Activated gamma-delta T cell treated with Interleukin-2 at 50 U/mL for 16 hours (primary cell): ENCODE results near the gene PCDHB10.
"Not testable (repeated sequence)": the region's sequence is repeated elsewhere in the genome, so short reads cannot be mapped to it uniquely, and the experiment has no call there.

Experiments
- DNase-seq: peaks from one replicate; pipeline ENCODE4 v3.0.0-alpha.2; 2020

The PCDHB10 gene

DNA sequence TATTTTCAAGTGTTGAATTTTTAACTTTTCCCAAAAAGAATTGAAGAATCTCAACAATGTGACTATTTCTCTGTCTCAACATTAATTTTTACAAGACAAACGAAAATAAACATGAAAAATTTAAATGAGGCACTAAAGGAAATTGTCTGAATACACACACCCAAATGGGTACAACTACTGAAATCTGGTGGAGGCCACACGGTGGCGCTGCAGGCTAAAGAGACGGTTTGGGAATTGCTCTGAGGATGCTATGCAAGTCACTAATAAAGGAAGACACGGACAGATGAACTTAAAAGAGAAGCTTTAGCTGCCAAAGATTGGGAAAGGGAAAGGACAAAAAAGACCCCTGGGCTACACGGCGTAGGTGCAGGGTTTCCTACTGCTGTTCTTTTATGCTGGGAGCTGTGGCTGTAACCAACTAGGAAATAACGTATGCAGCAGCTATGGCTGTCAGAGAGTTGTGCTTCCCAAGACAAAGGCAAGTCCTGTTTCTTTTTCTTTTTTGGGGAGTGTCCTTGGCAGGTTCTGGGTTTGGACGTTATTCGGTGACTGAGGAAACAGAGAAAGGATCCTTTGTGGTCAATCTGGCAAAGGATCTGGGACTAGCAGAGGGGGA is at the start of gene PCDHB10:
Gene PCDHB10 (plus strand): TSS at position 244 of the 616 bp plus-strand sequence. CDS start 200 bp downstream, at position 444.
- no peak for DNase-seq

DNA sequence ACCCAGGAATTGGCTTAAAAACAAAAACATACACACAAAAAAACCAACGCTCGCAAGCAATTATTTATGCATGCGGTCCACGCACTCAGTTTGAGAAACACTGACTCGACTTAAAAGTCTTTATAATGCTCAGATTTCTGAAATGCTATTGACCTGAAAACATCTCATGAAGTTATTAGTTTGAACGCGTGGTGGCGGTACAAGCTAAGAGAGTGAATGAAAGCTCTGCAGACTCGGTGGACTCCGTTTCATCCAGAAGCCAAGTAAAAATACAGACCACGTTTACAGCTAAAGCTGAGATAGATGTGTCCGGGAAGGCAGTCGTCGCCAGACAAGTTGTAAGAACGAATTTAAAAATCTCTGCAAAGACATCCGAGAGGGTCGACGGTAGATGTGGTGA is 42.3 kb upstream of the PCDHB10 start, which contains the start of gene PCDHB6:
Gene PCDHB6 (plus strand): TSS at position 246 of the 400 bp plus-strand sequence. CDS start 201 bp downstream, outside the sequence.
- no peak for DNase-seq

DNA sequence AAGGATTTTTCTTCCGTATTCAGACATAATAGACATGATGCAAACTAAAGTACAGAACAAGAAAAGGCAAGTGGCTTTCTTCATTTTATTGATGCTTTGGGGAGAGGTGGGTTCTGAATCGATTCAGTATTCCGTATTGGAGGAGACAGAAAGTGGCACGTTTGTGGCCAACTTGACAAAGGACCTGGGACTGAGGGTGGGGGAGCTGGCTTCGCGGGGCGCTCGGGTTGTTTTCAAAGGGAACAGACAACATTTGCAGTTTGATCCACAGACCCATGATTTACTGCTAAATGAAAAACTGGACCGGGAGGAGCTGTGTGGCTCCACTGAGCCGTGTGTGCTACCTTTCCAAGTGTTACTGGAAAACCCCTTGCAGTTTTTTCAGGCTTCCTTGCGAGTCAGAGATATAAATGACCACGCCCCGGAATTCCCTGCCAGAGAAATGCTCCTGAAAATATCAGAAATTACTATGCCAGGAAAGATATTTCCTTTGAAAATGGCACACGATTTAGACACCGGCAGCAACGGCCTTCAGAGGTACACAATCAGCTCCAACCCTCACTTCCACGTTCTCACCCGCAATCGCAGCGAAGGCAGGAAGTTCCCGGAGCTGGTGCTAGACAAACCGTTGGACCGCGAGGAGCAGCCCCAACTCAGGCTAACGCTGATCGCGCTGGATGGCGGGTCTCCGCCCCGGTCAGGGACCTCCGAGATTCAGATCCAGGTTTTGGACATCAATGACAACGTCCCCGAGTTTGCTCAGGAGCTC is 41.7 kb upstream of the PCDHB10 start:
- no peak for DNase-seq

DNA sequence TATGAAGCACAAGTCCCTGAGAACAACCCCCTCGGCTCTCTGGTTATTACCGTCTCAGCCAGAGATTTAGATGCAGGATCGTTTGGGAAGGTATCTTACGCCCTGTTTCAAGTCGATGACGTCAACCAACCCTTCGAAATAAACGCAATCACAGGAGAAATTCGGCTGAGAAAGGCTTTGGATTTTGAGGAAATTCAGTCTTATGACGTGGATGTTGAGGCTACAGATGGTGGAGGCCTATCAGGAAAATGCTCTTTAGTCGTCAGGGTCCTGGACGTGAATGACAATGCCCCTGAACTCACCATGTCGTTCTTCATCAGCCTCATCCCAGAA is 41.2 kb upstream of the PCDHB10 start:
- no peak for DNase-seq

DNA sequence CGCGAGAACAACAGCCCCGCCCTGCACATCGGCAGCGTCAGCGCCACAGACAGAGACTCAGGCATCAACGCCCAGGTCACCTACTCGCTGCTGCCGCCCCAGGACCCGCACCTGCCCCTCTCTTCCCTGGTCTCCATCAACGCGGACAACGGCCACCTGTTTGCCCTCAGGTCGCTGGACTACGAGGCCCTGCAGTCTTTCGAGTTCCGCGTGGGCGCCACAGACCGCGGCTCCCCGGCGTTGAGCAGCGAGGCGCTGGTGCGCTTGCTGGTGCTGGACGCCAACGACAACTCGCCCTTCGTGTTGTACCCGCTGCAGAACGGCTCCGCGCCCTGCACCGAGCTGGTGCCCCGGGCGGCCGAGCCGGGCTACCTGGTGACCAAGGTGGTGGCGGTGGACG is 40.5 kb upstream of the PCDHB10 start:
- not testable (repeated sequence) for DNase-seq

DNA sequence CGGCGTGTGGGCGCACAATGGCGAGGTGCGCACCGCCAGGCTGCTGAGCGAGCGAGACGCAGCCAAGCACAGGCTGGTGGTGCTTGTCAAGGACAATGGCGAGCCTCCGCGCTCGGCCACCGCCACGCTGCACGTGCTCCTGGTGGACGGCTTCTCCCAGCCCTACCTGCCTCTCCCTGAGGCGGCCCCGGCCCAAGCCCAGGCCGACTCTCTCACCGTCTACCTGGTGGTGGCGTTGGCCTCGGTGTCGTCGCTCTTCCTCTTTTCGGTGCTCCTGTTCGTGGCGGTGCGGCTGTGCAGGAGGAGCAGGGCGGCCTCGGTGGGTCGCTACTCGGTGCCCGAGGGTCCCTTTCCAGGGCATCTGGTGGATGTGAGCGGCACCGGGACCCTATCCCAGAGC is 40.1 kb upstream of the PCDHB10 start:
- DNase-seq, result not testable (repeated sequence)

DNA sequence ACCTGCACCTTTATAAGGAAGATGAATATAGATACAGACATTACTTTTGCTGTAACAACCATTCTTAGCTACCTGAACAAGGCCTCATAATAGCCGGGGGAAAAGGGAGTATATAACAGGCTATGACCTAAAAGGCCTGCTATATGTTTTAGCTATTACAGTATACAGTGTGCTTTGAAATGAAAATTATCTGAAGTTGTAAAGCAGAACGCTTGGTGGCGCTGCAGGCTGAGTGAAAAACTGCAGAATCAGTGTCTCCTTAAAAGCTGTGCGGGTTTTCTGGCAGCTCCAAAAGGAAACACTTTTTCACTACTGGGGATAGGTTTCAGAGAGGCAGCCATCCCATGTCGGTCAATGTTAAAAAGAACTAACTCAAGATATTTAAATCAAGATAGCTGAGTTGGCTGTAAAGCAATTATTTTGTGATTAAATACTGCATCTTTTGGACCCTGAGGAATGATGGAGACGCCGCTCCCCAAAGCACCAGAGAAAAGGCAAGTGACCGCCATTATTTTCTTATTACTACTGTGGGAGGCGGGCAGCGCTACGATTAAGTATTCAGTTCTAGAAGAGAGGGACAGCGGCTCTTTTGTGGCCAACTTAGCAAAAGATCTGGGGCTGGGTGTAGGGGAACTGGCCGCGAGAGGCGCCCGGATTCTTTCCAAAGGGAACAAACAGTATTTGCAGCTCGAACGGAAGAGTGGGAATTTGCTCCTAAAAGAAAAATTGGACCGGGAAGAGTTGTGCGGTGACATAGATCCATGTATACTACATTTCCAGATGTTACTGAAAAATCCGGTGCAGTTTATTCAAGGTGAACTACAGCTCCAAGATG is 36.4 kb upstream of the PCDHB10 start:
- DNase-seq, result no peak

DNA sequence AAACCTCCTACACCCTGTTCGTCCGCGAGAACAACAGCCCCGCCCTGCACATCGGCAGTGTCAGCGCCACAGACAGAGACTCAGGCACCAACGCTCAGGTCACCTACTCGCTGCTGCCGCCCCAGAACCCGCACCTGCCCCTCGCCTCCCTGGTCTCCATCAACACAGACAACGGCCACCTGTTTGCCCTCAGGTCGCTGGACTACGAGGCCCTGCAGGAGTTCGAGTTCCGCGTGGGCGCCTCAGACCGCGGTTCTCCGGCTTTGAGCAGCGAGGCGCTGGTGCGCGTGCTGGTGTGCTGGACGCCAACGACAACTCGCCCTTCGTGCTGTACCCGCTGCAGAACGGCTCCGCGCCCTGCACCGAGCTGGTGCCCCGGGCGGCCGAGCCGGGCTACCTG is 34.8 kb upstream of the PCDHB10 start:
- not testable (repeated sequence) for DNase-seq

DNA sequence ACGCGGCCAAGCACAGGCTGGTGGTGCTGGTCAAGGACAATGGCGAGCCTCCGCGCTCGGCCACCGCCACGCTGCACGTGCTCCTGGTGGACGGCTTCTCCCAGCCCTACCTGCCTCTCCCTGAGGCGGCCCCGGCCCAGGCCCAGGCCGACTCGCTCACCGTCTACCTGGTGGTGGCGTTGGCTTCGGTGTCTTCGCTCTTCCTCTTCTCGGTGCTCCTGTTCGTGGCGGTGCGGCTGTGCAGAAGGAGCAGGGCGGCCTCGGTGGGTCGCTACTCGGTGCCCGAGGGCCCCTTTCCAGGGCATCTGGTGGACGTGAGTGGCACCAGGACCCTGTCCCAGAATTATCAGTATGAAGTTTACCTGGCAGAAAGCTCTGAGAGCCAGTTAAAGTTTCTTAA is 34.3 kb upstream of the PCDHB10 start:
- DNase-seq, result not testable (repeated sequence)

DNA sequence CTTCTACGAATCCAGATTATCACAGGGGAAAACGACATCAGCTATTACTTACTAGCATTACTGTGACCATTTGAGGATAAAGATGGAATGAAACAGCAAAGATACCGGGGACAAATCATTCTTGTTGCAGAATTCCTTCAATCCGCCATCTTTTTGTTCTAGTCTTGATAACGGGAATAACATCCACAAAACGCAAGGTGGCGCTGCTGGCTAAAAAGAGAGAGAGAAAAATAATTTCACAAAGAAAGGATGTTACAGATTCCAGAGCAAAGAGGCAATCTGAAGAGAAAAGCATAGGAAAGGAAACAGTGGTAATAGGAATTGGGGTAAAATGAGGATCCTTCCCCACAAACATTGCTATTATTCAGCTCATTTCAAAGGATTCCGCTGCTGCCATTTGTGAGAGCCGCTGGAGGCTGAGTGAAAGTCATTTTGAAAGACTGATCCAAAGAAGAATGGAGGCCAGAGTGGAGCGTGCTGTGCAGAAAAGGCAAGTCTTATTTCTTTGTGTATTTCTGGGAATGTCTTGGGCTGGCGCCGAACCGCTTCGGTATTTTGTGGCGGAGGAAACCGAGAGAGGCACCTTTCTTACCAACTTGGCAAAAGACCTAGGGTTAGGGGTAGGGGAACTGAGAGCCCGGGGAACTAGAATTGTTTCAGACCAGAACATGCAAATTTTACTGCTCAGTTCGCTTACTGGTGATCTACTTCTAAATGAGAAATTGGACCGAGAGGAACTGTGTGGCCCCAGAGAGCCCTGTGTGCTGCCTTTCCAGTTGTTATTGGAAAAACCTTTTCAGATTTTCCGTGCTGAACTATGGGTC is 19.6 kb upstream of the PCDHB10 start, which contains the start of gene PCDHB7:
Gene PCDHB7 (plus strand): TSS at position 264 of the 824 bp plus-strand sequence. CDS start 192 bp downstream, at position 456.
- DNase-seq, result no peak

DNA sequence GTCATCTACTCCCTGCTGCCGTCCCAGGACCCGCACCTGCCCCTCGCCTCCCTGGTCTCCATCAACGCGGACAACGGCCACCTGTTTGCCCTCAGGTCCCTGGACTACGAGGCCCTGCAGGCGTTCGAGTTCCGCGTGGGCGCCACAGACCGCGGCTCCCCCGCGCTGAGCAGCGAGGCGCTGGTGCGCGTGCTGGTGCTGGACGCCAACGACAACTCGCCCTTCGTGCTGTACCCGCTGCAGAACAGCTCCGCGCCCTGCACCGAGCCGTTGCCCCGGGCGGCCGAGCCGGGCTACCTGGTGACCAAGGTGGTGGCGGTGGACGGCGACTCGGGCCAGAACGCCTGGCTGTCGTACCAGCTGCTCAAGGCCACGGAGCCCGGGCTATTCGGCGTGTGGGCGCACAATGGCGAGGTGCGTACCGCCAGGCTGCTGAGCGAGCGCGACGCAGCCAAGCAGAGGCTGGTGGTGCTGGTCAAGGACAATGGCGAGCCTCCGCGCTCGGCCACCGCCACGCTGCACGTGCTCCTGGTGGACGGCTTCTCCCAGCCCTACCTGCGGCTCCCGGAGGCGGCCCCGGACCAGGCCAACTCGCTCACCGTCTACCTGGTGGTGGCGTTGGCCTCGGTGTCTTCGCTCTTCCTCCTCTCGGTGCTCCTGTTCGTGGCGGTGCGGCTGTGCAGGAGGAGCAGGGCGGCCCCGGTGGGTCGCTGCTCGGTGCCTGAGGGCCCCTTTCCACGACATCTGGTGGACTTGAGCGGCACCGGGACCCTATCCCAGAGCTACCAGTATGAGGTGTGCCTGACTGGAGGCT is 17.7 kb upstream of the PCDHB10 start:
- not testable (repeated sequence) for DNase-seq

DNA sequence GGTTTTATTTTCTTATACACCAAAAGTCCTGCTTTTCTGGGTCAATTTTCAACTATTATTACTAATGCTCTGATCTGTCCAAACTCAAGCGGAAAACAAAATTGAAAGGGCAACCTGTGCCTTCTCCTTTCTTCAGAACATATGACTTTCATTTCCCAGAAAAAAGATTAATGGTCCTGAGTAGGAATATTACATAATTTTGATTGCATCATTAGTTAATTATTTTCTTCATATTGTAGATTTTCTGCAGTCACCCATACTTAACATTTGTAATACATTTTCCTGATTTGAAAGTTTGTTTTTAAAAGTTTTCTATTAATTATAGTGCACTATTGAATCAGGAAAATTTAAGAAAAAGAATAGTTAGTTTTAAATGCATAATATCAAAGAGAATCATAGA is 16.2 kb upstream of the PCDHB10 start:
- DNase-seq, result no peak

DNA sequence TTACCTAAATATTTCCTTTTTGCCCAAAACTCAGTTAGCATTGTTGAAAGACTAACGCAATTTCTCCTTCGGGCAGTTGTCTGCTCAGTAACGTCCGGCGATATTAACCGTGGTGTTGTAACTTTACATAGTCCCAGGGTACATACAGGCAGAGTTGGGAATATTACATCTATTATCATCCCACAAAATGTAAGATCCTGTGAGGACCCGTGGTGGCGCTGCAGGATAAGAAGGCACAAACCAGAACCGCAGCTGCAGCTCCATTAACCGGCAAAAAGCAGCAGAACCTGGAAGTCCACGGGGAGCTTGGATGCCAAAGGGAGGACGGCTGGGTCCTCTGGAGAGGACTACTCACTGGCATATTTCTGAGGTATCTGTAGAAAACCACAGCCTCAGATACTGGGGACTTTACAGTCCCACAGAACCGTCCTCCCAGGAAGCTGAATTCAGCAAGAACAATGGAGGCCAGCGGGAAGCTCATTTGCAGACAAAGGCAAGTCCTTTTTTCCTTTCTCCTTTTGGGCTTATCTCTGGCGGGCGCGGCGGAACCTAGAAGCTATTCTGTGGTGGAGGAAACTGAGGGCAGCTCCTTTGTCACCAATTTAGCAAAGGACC is 14.5 kb upstream of the PCDHB10 start, which contains the start of gene PCDHB8:
Gene PCDHB8 (plus strand): TSS at position 214 of the 615 bp plus-strand sequence. CDS start 245 bp downstream, at position 459.
- not testable (repeated sequence) for DNase-seq

DNA sequence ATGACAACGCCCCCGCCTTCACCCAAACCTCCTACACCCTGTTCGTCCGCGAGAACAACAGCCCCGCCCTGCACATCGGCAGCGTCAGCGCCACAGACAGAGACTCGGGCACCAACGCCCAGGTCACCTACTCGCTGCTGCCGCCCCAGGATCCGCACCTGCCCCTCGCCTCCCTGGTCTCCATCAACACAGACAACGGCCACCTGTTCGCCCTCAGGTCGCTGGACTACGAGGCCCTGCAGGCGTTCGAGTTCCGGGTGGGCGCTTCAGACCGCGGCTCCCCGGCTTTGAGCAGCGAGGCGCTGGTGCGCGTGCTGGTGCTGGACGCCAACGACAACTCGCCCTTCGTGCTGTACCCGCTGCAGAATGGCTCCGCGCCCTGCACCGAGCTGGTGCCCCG is 12.8 kb upstream of the PCDHB10 start:
- DNase-seq, result not testable (repeated sequence)

DNA sequence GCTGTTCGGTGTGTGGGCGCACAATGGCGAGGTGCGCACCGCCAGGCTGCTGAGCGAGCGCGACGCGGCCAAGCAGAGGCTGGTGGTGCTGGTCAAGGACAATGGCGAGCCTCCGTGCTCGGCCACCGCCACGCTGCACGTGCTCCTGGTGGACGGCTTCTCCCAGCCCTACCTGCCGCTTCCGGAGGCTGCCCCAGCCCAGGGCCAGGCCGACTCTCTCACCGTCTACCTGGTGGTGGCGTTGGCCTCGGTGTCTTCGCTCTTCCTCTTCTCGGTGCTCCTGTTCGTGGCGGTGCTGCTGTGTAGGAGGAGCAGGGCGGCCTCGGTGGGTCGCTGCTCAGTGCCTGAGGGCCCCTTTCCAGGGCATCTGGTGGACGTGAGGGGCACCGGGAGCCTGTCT is 12.3 kb upstream of the PCDHB10 start:
- not testable (repeated sequence) for DNase-seq

DNA sequence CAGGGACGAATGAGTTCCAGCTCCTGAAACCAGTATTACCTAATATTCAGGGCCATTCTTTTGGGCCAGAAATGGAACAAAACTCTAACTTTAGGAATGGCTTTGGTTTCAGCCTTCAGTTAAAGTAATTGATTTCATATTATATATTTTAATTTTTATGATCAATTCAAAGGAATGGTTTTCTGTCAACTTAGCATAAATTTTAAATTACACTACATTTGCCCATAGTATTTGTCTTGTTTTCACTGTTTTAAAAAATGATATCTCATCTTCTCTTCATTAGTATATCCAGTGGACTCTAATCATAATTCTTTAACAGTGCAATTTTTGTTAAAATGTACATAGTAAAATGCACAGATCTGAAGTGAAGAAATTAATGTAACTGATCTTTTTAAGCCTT is 11.8 kb upstream of the PCDHB10 start:
- DNase-seq, result no peak

DNA sequence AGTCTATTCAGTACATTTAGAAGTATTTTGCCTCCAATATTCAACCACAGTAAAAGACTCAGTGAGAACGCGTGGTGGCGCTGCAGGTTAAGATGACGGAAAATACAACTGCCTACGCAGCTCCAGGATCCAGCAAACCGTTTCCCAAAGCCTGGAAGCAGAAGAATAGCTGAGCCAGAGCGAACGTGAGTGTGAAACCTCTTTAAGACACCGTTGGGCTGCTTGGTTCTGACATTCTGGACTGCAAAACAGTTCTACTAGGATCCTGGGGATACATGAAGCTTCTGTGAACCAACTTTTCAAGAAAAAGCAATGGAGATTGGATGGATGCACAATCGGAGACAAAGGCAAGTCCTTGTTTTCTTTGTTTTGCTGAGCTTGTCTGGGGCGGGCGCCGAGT is 9.9 kb upstream of the PCDHB10 start, which contains the start of gene PCDHB16:
Gene PCDHB16 (plus strand): TSS at position 140 of the 400 bp plus-strand sequence. CDS start 173 bp downstream, at position 313.
- no peak for DNase-seq

DNA sequence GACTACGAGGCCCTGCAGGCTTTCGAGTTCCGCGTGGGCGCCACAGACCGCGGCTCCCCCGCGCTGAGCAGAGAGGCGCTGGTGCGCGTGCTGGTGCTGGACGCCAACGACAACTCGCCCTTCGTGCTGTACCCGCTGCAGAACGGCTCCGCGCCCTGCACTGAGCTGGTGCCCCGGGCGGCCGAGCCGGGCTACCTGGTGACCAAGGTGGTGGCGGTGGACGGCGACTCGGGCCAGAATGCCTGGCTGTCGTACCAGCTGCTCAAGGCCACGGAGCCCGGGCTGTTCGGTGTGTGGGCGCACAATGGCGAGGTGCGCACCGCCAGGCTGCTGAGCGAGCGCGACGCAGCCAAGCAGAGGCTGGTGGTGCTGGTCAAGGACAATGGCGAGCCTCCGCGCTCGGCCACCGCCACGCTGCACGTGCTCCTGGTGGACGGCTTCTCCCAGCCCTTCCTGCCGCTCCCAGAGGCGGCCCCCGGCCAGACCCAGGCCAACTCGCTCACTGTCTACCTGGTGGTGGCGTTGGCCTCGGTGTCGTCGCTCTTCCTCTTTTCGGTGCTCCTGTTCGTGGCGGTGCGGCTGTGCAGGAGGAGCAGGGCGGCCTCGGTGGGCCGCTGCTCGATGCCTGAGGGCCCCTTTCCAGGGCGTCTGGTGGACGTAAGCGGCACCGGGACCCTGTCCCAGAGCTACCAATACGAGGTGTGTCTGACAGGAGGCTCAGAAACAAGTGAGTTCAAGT is 7.9 kb upstream of the PCDHB10 start:
- DNase-seq, result not testable (repeated sequence)

DNA sequence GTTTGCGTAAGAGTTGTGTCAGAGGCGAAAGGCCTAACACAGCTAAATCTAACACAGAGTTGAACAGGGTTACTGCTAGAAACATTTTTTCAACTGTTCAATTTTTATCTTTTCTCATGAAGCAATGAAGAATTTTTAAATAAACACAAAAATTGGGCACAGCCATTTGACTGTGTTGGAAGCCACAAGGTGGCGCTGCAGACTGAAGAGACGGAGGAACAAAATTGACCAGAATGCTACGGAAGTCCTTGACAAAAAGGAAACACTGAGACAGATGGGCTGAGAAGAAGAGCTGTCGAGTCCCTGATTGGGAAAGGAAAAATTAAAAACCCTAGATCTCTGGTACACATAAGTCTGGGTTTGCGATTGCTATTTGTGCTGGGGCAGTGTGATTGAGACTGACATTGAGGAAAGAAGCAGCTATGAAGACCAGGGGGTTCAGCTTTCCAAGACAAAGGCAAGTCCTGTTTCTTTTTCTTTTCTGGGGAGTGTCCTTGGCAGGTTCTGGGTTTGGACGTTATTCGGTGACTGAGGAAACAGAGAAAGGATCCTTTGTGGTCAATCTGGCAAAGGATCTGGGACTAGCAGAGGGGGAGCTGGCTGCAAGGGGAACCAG is 5.1 kb upstream of the PCDHB10 start, which contains the start of gene PCDHB9:
Gene PCDHB9 (plus strand): TSS at position 265 of the 616 bp plus-strand sequence. CDS start 158 bp downstream, at position 423.
- no peak for DNase-seq
